ENCODE results near the gene RNF111.
A peak's percentile ranks its signal among the peaks of the same experiment; 100 is the strongest.
"Not testable (repeated sequence)": the region's sequence is repeated elsewhere in the genome, so short reads cannot be mapped to it uniquely, and the experiment has no call there.

The RNF111 gene

DNA sequence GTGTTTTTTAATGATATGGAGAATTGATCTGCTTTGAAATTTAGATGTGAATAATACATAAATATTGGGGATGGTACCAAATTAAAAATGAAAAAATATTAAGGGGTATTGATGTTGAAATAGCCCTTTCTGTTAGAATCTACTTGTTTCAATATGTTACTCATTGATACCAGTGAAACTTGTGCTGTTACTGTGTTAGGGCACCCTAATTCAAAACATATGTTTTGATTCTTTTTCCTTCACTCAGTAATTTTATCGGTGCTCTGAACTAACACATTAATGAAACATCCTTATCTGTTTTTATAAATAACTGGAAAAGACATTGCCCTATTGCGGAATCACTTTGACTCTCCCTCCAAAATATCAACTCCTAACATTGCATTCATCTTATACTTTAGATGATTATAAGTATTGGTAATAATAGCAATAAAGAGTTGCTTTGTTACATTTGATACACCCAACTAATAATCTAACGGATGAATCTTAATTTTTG, 65.5 kb downstream of the RNF111 start:
- no peak for DNase-seq (ENCODE audit: low read depth in 4 of 4, low spot score in 1 of 4)

DNA sequence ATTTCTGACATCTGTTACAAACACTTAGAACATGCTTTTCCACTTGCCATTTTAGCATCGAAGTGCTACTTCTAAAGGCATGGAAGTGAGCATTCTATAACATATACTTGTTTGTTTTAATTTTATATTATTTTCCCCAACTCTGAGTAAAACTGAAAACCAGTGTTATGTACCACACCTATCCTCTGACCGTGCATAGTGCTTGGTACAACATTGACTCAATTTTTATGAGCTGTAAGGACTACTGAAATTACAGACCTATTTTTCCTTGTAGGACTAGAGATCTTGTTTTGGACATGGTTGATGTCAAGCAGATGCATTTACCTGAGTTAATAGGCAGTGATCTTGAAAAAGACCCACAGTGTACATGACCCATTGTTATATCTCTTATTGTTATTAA, 66.0 kb downstream of the RNF111 start:
- DNase-seq (ENCODE audit: low read depth in 4 of 4, low spot score in 1 of 4): no peak

DNA sequence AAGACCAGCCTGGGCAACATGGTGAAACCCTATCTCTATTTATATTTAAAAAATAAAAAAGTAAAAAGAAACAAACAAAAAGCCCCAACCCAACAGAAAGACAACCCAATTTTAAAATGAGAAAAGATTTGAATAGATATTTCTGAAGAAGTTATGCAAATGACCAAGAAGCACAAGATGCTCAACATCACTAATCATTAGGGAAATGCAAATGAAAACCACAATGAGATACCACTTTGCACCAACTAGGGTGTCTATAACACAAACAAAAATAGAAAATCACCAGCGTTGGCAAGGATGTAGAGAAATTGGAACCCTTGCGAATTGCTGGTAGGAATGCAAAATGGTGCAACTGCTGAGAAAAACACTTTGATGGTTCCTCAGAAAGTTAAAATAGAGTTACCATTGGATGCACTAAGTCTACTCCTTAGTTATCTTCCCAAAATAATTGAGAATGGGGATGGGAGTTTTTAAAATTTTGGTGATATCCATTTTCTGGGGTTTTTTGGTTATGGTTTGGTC, 71.7 kb downstream of the RNF111 start:
- DNase-seq (ENCODE audit: low read depth in 4 of 4, low spot score in 1 of 4): no peak

DNA sequence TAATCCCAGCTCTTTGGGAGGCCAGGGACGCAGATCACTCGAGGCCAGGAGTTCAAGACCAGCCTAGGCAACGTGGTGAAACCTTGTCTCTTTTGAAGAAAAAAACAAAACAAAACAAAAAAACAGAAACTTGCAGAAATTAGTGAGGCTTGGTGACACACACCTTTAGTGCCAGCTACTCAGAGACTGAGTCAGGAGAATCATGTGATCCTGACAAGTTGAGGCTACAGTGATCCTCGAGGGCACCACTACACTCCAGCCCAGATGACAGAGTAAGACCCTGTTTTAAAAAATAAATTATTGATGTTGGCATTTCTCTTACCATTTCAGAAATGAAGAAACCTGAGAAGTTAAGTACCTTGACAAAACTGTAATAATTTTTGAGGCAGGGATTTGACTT, 72.9 kb downstream of the RNF111 start:
- no peak for DNase-seq (ENCODE audit: low read depth in 4 of 4, low spot score in 1 of 4)

DNA sequence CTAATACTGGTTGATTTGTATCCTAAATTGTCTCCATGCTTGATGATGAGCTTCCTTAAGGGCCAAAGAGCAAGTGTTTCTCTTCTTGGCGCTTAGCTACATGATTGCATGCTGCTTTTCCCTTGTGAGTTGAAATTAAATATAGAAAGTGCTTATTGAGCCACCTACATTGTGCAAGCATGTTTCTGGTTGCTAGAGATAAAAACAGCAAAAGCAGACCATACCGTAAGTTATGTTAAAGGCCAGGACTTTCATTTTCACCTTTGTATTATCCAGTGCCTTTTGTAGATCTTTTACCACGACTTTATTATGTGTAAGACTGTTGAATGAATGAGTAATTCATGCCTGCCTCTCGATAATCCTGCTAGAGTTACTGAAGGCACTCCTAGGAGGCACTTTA, 75.6 kb downstream of the RNF111 start:
- DNase-seq (ENCODE audit: low read depth in 4 of 4, low spot score in 1 of 4): no peak

DNA sequence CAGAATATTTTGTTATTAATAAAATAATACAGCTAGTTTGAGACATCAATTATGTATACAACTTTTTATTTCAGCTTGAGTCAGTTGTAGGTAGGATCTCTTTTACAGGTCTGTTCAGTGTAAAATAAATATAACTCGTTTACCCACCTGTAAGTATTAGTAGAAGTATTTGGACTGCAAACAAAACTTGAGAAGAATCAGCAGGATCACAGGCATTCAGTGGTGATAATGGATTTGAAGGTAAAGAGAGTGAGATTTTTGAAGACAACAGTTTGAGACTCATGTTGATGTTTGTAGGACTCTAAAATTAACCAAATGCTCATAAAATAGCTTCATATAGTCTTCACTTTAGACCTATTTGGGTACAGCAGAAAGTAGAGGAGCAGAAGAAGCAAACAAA, 82.0 kb downstream of the RNF111 start:
- DNase-seq (ENCODE audit: low read depth in 4 of 4, low spot score in 1 of 4): no peak

DNA sequence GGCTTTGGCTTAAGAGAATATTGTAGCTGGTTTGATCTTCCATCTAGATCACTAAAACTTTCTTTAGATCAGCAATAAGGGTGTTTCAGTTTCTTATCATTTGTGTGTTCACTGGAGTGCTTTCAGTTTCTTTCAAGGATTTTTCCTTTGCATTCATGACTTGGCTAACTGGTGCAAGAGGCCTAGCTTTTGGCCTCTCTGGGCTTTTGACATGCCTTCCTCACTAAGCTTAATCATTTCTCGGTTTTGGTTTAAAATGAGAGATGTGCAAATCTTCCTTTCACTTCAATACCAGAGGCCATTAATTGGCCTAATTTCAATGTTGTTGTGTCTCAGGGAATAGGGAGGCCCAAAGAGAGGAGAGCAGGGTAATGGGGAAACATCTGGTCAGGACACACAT, 87.1 kb downstream of the RNF111 start:
- no peak for DNase-seq (ENCODE audit: low read depth in 4 of 4, low spot score in 1 of 4)

DNA sequence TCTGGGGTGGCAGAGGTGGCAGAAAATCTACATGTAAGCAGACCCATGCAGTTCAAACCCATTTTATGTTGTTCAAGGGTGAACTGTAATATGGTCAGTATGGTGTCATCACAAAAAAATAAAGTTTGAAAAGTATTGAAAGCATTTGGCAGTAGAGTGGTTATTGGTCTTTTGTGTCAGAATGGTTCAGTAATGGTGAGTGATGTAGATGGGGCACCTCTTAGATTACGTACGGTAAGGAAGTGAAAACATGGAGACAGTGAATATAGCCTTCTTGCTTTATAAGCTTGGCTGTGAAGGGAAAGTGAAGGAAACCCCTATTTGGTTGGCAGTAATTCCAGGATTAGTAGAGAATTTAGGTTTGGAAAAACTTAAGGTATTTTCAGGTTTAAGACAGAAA, 100.3 kb downstream of the RNF111 start:
- no peak for DNase-seq (ENCODE audit: low read depth in 4 of 4, low spot score in 1 of 4)

DNA sequence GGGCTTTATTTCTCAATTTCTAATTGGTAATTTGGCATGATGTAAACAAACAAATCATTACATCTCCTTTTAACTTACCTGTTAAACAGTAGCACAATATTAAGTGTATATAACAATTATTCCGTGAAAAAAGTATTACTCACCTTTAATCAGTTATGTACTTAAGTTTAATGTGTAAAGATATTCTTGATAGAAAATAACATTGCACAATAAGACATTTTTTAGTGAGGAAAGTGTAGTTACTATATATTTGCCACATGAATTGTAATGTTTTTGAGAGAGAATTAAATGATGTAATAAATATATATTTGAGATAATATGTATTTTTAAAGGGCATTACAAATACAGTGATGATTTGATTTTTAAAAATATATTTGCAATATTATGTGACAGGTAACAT, 106.6 kb downstream of the RNF111 start:
- no peak for DNase-seq (ENCODE audit: low read depth in 4 of 4, low spot score in 1 of 4)

DNA sequence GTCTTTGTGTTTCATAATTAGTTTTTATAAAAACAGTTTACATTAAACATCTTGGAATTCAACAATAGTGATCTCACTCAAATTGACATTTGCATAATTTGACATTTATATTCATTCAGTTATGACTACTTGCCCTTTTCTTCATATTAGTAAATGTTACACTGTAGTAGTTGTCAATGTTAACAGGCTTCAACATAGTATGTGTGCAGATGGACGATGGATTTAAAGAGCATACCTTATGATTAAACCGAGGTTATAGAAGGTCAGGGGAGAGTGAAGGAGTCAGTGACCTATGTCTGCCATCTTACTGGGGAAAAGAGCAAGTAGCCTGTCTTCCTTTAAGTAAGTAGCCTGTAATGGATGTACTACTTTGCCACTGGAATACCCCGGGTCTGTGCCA, 109.0 kb downstream of the RNF111 start:
- no peak for DNase-seq (ENCODE audit: low read depth in 4 of 4, low spot score in 1 of 4)

DNA sequence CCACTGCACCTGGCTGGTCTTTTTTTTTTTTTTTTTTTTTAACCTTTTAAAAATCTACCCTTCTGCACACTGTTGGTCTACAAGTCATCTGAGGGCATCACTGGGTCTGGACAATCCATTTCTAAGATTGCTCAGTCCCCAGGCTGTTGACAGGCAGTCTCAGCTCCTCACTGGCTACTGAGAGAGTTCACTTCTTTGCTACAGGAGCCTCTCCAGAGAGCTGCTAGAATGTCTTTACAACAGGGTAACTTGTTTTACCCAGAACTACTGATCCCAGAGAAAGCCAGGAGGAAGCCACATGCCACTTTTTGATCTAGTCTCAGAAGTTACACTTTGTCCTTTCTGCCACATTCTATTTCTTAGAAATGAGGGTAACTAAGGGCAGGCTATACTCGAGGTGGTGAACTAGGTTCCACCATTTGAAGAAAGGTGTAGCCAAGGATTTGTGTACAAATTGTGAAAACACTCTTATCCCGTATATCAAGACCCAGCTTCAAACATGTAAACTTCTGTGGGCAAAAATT, 111.8 kb downstream of the RNF111 start:
- no peak for DNase-seq (ENCODE audit: low read depth in 4 of 4, low spot score in 1 of 4)

DNA sequence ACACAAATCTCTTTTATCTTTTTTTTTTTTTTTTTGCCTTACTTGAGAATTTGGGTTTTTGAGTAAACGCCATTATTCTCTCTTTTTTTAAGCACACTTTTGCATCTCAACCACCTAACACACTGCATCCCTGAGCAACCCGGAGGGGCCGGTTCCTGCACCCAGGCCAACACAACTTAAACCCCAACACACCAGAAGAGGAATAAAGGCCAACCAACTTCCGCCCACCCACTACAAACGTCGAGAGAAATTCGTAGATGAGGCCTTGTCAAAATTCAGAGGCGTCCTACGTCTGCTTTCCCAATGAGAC, 117.1 kb downstream of the RNF111 start:
- no peak for DNase-seq (ENCODE audit: low read depth in 4 of 4, low spot score in 1 of 4)

DNA sequence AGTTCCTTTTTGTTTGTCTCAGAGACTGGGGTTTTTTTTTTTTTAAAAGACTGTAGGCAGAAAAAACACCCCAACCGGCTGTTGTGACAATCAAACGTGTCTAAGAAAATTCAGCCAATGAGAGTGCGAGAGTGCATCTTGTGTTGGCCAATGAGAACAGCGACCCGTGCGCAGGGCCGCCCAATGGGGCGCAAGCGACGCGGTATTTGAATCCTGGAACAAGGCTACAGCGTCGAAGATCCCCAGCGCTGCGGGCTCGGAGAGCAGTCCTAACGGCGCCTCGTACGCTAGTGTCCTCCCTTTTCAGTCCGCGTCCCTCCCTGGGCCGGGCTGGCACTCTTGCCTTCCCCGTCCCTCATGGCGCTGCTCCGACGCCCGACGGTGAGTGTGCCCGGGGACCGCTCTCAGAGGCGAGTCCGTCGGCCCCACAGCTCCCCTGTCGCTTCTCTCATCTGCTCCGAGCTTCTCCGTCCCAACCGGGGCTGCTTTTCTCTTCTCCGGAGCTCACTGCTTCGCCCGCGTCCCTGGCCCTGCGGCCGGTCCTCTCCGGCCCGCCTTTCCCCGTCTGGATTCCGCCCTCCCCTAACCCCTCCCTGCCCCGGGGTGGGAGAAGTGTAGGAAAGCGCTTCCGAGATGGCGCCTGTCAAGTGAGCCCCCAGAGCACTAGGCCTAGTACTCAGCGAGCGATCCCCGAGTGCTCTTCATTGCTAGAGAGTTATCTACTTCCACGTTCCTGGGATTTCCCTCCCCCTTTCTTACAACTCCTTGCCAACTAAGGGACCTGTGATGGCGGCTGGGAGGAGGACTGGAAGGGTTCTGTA, 117.7 kb downstream of the RNF111 start, which contains the start of gene CCNB2:
Gene CCNB2 (plus strand): TSS at position 235 of the 821 bp plus-strand sequence. CDS start 123 bp downstream, at position 358.
- DNase-seq (ENCODE audit: low read depth in 4 of 4, low spot score in 1 of 4): peak; percentile 40 to 65 (median 60)

DNA sequence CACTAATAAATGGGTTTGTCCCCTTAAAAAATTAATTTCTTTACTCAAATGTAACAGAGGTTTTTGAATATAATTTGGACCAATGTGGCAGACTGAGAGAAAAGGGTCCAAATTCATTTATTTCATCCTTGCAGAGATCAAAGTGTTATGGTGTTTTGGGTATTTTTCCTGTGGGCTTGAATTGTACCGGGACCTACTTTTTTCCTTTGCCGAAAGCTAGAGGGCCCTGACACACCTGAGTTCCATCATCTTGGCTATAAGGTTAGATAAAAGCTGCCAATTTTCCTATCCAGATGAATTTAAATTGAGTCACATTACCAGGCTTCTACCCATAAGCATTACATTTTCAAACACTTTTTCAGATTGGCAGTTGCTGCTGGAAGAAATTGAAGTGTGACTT, 118.4 kb downstream of the RNF111 start:
- DNase-seq (ENCODE audit: low read depth in 4 of 4, low spot score in 1 of 4): no peak

DNA sequence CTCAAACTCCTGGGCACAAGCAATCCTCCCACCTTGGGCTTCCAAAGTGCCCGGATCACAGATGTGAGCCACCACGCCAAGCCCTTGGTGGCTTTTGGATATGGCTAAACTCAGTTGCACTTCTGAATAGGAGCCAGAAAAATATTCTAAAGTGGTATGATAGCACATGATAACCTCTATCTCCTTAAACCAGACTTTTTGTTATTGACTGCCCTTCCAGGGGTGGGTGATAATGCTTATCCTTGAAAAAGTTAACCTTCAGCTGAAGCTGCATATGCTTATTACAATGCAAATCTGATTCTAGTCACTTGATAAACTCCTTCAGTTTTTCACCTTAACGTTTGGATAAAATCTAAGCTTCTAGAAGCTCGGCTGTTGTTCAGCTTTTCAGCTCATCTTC, 123.8 kb downstream of the RNF111 start:
- no peak for DNase-seq (ENCODE audit: low read depth in 4 of 4, low spot score in 1 of 4)

DNA sequence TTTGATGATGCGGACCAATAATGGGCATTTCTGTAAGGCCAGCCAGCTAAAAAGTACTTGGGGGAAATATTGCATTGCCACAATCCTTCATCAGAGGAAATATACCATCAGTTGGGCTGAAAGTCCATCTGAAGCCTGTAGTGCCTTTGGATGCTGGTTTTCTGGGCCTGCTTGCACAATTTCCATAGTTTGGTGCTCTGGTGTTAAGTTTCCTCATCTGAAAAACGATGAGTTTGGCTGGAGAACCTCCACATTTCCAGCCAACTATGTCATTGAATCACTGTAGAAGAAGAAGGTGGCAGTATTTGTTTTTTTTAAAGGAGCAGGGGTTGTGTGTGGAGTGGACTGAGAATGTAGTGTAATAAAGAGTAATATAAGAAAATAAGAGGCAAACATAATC, 127.6 kb downstream of the RNF111 start:
- no peak for DNase-seq (ENCODE audit: low read depth in 4 of 4, low spot score in 1 of 4)

DNA sequence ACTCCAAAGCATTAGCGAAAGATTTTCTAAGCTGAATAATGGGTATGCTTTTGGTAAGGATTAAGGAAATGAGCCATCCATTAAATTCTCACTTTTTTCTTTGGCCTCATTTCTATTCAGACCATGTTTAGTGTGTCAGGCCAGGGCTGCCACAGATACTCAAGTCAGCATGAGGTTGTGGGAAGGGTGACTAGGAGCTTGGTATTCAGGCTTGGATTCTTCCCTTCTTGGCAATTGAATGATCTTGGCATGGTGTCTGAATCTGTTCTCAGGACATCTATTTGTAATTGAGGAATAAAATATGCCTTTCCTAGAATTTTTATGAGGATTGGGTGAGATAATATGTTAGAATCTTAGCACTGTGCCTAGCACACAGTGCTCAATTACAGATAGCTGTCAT, 128.7 kb downstream of the RNF111 start:
- DNase-seq (ENCODE audit: low read depth in 4 of 4, low spot score in 1 of 4): no peak

DNA sequence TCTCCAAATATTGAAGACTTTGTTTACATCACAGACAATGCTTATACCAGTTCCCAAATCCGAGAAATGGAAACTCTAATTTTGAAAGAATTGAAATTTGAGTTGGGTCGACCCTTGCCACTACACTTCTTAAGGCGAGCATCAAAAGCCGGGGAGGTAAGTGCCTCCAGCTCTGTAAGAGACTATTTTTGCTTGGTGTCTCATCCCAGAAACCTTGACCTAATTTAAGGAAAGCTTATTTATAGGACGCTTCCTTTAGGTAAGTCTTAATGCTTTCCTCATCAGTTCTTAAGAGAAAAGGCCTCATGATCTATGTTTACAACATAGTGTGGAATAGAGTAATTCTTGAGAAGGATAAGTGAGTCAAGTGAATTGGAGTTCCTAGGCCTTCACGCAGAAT, 129.3 kb downstream of the RNF111 start:
- DNase-seq (ENCODE audit: low read depth in 4 of 4, low spot score in 1 of 4): no peak

DNA sequence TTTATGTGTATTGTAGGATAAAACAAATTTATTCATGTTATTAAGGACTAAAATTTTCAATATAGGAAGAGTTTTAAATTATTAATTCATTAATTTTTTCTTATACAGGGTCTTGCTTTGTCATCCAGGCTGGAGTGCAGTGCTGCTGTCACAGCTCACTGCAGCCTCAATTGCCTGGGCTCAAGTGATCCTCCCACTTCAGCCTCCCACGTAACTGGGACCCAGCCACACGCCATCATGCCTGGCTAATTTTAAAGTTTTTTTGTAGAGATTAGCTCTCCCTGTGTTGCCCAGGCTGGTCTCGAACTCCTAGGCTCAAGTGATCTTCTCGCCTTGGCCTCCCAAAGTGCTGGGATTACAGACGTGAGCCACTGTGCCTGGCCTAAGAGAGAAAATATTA, 132.2 kb downstream of the RNF111 start:
- DNase-seq (ENCODE audit: low read depth in 4 of 4, low spot score in 1 of 4): no peak

DNA sequence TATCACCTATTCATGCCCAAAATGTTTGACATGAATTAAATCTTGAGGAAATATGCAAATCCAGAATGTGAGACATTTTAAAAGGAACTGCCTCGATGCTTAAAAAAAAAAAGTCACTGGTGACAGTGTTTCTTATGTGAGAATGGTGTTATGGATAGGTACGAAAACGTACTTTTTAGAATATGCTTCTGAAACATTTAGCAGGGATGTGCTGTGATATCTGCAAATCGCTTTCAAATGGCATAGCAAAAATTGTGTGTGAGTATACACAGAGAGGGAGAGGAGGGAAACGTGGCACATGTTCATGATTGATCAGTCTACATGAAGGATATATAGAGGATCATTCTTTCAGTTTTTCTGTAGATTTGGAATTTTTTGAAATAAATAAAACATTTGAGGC, 133.5 kb downstream of the RNF111 start:
- no peak for DNase-seq (ENCODE audit: low read depth in 4 of 4, low spot score in 1 of 4)

DNA sequence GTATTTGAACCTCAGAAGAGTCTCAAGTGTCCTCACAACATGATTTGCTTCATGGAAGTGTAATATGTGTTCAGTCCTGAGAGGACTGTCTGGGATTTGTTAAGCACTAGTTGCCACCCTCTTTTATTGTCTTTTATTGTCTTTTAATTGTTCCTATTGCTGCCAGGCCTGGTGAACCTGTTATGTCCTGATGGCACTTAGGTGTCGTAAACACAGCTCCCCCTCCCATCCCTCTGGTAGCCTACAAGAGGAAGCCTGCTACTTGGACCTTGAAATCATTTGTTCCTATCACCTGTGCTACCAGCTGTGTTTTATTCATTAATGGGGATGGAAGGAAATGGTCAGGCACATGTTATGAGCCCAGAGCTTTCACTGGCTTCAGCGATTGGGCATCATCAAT, 136.8 kb downstream of the RNF111 start:
- DNase-seq (ENCODE audit: low read depth in 4 of 4, low spot score in 1 of 4): no peak

DNA sequence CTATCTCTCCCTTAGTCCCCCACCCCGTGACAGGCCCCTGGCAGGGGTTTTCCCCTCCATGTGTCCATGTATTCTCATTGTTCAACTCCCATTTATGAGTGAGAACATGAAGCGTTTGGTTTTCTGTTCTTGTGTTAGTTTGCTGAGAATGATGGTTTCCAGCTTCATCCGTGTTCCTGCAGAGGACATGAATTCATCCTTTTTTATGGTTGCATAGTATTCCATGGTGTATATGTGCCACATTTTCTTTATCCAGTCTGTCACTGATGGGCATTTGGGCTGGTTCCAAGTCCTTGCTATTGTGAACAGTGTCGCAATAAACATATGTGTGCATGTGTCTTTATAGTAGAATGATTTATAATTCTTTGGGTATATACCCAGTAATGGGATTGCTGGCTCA, 138.2 kb downstream of the RNF111 start:
- DNase-seq (ENCODE audit: low read depth in 4 of 4, low spot score in 1 of 4): not testable (repeated sequence)

DNA sequence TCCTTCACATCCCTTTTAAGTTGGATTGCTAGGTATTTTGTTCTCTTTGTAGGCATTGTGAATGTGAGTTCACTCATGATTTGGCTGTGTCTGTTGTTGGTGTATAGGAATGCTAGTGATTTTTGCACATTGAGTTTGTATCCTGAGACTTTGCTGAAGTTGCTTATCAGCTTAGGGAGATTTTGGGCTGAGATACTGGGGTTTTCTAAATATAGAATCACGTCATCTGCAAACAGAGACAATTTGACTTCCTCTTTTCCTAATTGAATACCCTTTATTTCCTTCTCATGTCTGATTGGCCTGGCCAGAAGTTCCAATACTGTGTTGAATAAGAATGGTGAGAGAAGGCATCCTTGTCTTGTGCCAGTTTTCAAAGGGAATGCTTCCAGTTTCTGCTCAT, 139.8 kb downstream of the RNF111 start:
- DNase-seq (ENCODE audit: low read depth in 4 of 4, low spot score in 1 of 4): not testable (repeated sequence)
